GM18907 (cell line): Measurements from ENCODE around the gene JAK2.
"Not testable (repeated sequence)": the region's sequence is repeated elsewhere in the genome, so short reads cannot be mapped to it uniquely, and the experiment has no call there.

Experiments used
- ATAC-seq: cut with Tn5 transposase; IDR thresholded peaks from one replicate; pipeline ENCODE4 v1.9.1; 2021; ENCODE audit warnings: mild to moderate bottlenecking, moderate library complexity; ENCODE audit not compliant: unreplicated experiment

Gene JAK2

GRCh38 chr9:5041390-5042115 lies 56.5 kb downstream of the JAK2 start:
- ATAC-seq = no peak

GRCh38 chr9:5042661-5043178 lies 57.6 kb downstream of the JAK2 start:
- no peak for ATAC-seq

DNA sequence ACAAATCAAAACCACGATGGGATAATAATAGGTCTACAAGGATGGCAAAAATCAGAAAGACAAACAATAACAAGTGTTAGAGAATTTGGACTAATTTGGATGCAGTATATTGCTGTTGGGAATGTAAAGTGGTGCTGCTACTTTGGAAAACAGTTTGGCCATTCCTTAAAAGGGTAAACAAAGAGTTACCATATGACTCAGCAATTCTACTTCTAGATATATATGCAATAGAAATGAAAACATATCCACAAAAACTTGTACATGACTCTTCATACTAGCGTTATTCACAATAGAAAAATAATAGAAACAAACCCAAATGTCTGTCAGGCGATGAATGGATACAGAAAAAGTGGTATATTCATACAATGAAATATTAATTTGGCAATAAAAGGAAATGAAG lies 58.3 kb downstream of the JAK2 start:
- ATAC-seq = no peak

GRCh38 chr9:5044160-5044559 lies 59.1 kb downstream of the JAK2 start:
- ATAC-seq = no peak

DNA sequence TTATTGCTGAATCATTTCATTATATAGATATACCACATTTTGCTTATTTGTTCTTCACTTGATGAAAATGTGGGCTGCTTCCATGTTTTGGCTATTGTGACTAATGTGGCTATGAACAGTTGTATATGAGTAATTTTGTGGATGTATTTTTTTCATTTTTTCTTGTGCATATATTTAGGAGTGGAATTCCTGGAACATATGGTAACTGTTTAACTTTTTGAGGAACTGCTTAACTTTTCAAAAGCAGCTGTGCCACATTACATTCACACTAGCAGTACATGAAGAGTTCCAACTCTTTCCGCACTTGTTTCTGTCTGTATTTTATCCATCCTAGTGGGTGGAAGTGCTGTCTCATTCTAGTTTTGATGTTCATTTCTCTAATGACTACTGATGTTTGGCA lies 67.8 kb downstream of the JAK2 start:
- ATAC-seq = no peak

- no peak for ATAC-seq
Observed at GRCh38 chr9:5062631-5063030, 77.6 kb downstream of the JAK2 start.

GRCh38 chr9:5072871-5073270 lies 87.8 kb downstream of the JAK2 start:
- ATAC-seq = no peak

DNA sequence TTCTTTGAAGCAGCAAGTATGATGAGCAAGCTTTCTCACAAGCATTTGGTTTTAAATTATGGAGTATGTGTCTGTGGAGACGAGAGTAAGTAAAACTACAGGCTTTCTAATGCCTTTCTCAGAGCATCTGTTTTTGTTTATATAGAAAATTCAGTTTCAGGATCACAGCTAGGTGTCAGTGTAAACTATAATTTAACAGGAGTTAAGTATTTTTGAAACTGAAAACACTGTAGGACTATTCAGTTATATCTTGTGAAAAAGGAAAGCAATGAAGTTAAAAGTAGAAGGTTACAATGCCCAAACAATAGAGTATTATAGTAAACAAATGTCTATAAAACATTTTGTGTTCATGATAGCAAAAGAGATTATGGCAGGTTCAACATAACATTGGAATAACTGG lies 88.6 kb downstream of the JAK2 start:
- no peak for ATAC-seq

DNA sequence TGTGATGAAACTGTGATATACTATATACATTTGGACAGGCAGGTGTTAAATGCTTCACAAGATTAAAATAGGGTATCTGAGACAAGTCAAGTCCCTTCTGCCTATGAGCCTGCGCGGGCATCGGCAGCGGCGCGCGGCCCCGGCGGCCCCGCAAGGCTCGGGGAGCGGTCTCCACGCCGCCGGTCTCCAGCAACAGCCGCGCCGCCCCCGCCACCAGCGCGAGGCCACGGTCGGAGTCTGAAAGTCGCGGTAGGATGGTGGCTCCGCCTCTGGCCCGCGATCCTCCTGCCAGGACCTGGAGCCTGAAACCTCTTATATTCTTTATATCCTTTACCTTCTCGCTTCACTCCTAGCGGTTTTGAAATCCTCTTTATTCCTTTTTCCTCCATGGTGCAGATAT lies 100.9 kb downstream of the JAK2 start:
- ATAC-seq = no peak

DNA sequence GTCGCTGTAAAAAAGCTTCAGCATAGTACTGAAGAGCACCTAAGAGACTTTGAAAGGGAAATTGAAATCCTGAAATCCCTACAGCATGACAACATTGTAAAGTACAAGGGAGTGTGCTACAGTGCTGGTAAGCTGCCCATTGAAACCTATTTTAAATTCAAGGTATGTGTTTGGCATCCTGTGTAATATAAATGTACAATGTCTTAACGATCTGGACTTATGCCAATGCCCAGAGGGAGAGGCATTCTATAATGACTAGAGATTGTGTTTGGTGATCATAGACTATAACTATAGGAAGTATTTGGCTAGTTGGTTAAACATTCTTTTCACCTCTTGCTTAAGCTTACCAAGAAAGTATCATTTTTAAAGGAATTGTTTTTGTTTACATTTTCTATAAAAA lies 104.7 kb downstream of the JAK2 start:
- ATAC-seq = no peak

- ATAC-seq = no peak
Observed at GRCh38 chr9:5095795-5096194, 110.7 kb downstream of the JAK2 start.

DNA sequence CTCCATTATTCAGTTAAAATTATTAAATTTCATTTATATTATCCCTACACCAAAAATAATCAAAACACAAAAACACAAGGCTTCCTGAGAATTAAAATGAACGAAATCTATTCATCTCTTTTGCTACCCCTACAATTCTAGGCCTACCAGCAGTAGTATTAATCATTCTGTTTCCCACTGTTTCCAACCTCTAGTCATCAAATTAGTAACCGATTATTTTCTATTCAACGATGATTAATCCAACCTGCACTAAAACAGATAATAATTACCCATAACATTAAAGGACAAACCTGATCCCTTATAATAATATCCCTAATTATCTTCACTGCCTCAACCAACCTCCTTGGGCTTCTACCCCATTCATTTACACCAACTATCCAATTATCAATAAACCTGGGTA lies 114.4 kb downstream of the JAK2 start:
- ATAC-seq = no peak

DNA sequence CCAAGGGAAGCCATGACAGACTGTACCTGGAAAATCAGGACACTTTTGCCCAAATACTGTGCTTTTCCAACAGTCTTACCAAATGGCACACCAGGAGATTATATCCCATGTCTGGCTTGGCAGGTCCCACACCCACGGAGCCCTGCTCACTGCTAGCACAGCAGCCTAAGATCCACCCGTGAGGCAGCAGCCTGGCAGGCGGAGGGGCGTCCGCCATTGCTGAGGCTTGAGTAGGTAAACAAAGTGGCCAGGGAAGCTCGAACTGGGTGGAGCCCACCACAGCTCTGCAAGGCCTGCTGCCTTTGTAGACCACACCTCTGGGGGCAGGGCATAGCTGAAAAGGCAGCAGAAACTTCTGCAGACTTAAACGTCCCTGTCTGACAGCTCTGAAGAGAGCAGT lies 116.1 kb downstream of the JAK2 start:
- ATAC-seq = not testable (repeated sequence)

DNA sequence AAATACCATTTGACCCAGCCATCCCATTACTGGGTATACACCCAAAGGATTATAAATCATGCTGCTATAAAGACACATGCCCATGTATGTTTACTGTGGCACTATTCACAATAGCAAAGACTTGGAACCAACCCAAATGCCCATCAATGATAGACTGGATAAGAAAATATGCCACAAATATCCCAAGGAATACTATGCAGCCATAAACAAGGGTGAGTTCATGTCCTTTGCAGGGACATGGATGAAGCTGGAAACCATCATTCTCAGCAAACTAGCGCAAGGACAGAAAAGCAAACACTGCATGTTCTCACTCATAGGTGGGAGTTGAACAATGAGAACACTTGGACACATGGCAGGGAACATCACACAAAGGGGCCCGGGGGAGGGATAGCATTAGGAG lies 121.4 kb downstream of the JAK2 start:
- not testable (repeated sequence) for ATAC-seq

- ATAC-seq = no peak
Observed at GRCh38 chr9:5110867-5111681, 126.0 kb downstream of the JAK2 start.

GRCh38 chr9:5111696-5112095 lies 126.6 kb downstream of the JAK2 start:
- ATAC-seq = no peak

- no peak for ATAC-seq
Observed at GRCh38 chr9:5112109-5112592, 127.1 kb downstream of the JAK2 start.

- no peak for ATAC-seq
Observed at GRCh38 chr9:5112646-5113045, 127.6 kb downstream of the JAK2 start.

GRCh38 chr9:5113523-5113922 lies 128.5 kb downstream of the JAK2 start:
- no peak for ATAC-seq

DNA sequence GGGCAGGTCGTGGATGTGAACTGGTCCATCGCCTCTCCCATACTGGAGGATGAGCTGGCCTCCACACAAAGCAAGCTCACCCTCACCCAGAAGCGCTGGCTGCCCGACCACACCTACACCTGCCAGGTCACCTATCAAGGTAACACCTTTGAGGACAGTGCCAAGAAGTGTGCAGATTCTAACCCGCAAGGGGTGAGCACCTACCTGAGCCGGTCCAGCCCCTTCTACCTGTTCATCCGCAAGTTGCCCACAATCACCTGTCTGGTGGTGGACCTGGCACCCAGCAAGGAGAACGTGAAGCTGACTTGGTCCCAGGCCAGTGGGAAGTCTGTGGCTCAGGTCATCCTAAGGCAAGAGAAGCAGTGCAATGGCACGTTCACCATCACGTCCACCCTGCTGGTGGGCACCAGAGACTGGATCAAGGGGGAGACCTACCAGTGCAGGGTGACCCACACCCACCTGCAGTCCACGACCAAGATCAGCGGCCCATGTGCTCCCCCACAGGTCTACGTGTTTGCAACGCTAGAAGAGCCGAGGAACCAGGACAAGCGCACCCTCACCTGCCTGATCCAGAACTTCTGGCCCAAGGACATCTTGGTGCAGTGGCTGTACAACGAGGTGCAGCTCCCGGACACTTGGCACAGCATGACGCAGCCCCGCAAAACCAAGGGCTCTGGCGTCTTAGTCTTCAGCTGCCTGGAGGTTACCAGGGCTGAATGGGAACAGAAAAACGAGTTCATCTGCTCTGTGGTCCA lies 129.1 kb downstream of the JAK2 start:
- ATAC-seq = no peak

DNA sequence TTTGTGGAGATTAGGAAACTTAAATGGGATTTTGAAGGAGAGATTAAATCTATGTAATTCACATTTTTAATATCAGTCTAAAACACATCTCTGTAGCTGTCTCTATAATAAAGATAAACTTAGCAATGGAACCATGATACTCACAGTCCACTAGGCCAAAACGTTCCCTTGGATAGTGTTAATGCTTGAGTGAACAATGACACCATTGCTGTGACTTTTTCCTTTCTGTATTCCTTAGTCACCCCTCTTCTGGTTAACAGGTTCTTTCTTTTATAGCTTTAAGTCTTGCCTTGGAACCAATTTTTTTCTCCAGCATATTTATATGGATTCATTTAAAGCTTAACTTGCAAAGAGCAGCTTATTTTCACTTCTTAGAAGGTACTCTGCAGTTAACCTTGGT lies 137.0 kb downstream of the JAK2 start:
- no peak for ATAC-seq
